Mucosa of descending colon (tissue), 3 donors: ENCODE results near the gene ESRRA. TPM values are rescaled to one million over a fixed set of nuclear protein-coding genes. Genes with fewer than 3 reads are reported as not detected.
"Not testable (repeated sequence)": the region's sequence is repeated elsewhere in the genome, so short reads cannot be mapped to it uniquely, and the experiment has no call there.

Experiments
- ATAC-seq: fragments of 200-7000 bp; cut with Tn5 transposase; one replicate; pipeline ENCODE4 v1.9.1; 2020; ENCODE audit warnings: mild to moderate bottlenecking, moderate library complexity
- DNase-seq, 3 donors: peaks; one replicate each; pipeline ENCODE4 v3.0.0-alpha.2; 2020
- H3K36me3 ChIP-seq: fragments of 200-600 bp; one replicate; pipeline ENCODE4 v1.8.0; 2021; ENCODE audit warnings: low read depth, mild to moderate bottlenecking
- H3K4me1 ChIP-seq: fragments of 200-600 bp; one replicate; pipeline ENCODE4 v1.8.0; 2021; ENCODE audit warnings: low read depth, mild to moderate bottlenecking
- H3K4me3 ChIP-seq: fragments of 200-600 bp; one replicate; pipeline ENCODE4 v1.8.0; 2021; ENCODE audit warnings: mild to moderate bottlenecking
- H3K9me3 ChIP-seq: fragments of 200-600 bp; one replicate; pipeline ENCODE4 v1.8.0; 2021; ENCODE audit warnings: mild to moderate bottlenecking
- CTCF ChIP-seq: fragments of 200-600 bp; IDR thresholded peaks from one replicate; pipeline ENCODE4 v1.8.0; 2022; ENCODE audit warnings: antibody characterized with exemption, mild to moderate bottlenecking
- intact Hi-C, 2 donors: fragments of 100-400 bp; cut with DNase I in 1 of 2; cut with micrococcal nuclease in 1 of 2; formaldehyde crosslinking; loops; one replicate each; pipeline versions ENCODE4 v1.11.0 to v1.11.1; 2022; cut with DNase I, micrococcal nuclease
- total RNA-seq, 3 donors: library from RNA; stranded (reverse); fragmentation: NEBNext Ultra II Directional in 2 of 3; extraction: Animal tissue kit (Norgen Biotek cat#: 25700) in 2 of 3; gene quantifications; one replicate each; pipeline versions ENCODE4 v1.2.1 to v1.2.4, GENCODE V29; 2021 to 2023
- donor health status: DM: no; HTN: no; CAD: no; lungs with moderate emphysema.
- donor health status: DM: no; HTN: no; CAD: no.
- donor health status: DM: no; HTN: yes; CAD: no.

ESRRA gene
- total RNA-seq, 3 donors from 2014 or later: 126 to 204 (median 183) TPM

DNA sequence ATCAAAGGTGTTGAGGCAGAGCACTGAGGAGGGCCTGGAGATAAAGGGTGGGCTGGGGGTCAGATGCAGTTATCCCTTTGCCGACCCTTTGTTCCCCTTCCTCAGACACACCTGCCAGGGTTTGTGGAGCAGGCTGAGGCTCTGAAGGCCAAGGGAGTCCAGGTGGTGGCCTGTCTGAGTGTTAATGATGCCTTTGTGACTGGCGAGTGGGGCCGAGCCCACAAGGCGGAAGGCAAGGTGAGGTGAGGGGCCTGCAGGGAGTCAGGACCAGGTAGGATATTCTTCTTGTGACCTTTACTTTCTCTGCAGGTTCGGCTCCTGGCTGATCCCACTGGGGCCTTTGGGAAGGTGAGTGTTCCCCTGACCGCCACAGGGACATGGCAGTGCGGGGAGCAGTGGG, 15.2 kb downstream of the ESRRA start:
- DNase-seq: peak in 2 of 3 donors; percentile 30 to 48
- Histone ChIP-seq H3K4me3 (no peak overlapping the region), H3K36me3 (no peaks in the 10 kb centered on the region), H3K4me1 (peaks cover 28% of the 10 kb centered on the region), H3K9me3 (no peaks in the 10 kb centered on the region)
- no peak for TF ChIP-seq CTCF
- no peak for ATAC-seq
- intact Hi-C loops: no loop called here

GRCh38 chr11:64321026-64321425, 15.7 kb downstream of the ESRRA start:
- no peaks in the 10 kb centered on the region for H3K36me3 ChIP-seq
- DNase-seq (no peak), ATAC-seq (no peak)
- peaks cover 26% of the 10 kb centered on the region for H3K4me1 ChIP-seq
- intact Hi-C loops: no loop called here
- no peak for TF ChIP-seq CTCF
- H3K9me3 ChIP-seq: no peaks in the 10 kb centered on the region
- H3K4me3 ChIP-seq: no peak overlapping the region

- ATAC-seq: peak; percentile 54
- peaks cover 22% of the 10 kb centered on the region for H3K4me1 ChIP-seq
- DNase-seq: peak; percentile 79 to 82 (median 80)
Measured at GRCh38 chr11:64321533-64321932, 16.2 kb downstream of the ESRRA start.

GRCh38 chr11:64322925-64323260, 17.6 kb downstream of the ESRRA start:
- TF ChIP-seq CTCF: no peak
- no peaks in the 10 kb centered on the region for H3K36me3 ChIP-seq
- H3K4me1 ChIP-seq: peaks cover 22% of the 10 kb centered on the region
- DNase-seq: peak in 1 of 3 donors; percentile 42
- intact Hi-C loops: no loop called here
- no peak for ATAC-seq
- H3K9me3 ChIP-seq: no peaks in the 10 kb centered on the region
- no peak overlapping the region for H3K4me3 ChIP-seq

More at GRCh38 chr11:64321533-64321932, 16.2 kb downstream of the ESRRA start:
- intact Hi-C loops: no loop called here
- no peak overlapping the region for H3K4me3 ChIP-seq
- H3K9me3 ChIP-seq: no peaks in the 10 kb centered on the region
- no peaks in the 10 kb centered on the region for H3K36me3 ChIP-seq
- TF ChIP-seq CTCF: no peak

GRCh38 chr11:64323373-64323772, 18.0 kb downstream of the ESRRA start:
- TF ChIP-seq CTCF: no peak
- no peaks in the 10 kb centered on the region for H3K36me3 ChIP-seq
- no peaks in the 10 kb centered on the region for H3K9me3 ChIP-seq
- ATAC-seq (no peak), DNase-seq (peak in 1 of 3 donors; percentile 46)
- H3K4me1 ChIP-seq: peaks cover 22% of the 10 kb centered on the region
- H3K4me3 ChIP-seq: no peak overlapping the region
- intact Hi-C loops: no loop called here

DNA sequence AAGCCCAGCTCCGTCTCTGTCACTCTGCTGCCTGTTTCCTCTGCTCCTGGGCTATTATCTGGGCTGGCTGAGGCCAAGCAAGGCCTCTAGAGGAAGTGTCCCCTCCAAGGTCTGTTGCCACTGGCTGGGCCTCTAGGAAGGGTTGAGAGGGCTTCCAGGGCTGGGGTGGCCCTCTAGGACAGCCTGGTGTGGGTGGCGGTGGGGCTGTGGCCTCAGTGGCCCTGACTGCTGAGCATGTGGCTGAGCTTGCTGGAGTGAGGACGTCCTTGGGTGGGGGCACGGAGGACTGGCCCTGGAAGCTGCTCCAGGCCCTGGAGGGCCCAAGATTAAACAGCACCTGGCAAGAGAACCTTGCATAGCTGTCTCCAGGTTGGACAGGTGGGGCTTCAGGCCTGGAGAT, 18.7 kb downstream of the ESRRA start:
- peak in 2 of 3 donors; percentile 26 to 48 for DNase-seq
- H3K4me3 ChIP-seq, intact Hi-C loops, H3K36me3 ChIP-seq, ATAC-seq, H3K9me3 ChIP-seq: not testable (repeated sequence)
- peaks cover 23% of the 10 kb centered on the region for H3K4me1 ChIP-seq
